Measurements from ENCODE around the gene CEP68.
"Not testable (repeated sequence)": the region's sequence is repeated elsewhere in the genome, so short reads cannot be mapped to it uniquely, and the experiment has no call there.

CEP68 gene, protein sequence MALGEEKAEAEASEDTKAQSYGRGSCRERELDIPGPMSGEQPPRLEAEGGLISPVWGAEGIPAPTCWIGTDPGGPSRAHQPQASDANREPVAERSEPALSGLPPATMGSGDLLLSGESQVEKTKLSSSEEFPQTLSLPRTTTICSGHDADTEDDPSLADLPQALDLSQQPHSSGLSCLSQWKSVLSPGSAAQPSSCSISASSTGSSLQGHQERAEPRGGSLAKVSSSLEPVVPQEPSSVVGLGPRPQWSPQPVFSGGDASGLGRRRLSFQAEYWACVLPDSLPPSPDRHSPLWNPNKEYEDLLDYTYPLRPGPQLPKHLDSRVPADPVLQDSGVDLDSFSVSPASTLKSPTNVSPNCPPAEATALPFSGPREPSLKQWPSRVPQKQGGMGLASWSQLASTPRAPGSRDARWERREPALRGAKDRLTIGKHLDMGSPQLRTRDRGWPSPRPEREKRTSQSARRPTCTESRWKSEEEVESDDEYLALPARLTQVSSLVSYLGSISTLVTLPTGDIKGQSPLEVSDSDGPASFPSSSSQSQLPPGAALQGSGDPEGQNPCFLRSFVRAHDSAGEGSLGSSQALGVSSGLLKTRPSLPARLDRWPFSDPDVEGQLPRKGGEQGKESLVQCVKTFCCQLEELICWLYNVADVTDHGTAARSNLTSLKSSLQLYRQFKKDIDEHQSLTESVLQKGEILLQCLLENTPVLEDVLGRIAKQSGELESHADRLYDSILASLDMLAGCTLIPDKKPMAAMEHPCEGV
- 35.2 to 56.1 (median 55.7) reads per million in 3 donors for total RNA-seq

DNA sequence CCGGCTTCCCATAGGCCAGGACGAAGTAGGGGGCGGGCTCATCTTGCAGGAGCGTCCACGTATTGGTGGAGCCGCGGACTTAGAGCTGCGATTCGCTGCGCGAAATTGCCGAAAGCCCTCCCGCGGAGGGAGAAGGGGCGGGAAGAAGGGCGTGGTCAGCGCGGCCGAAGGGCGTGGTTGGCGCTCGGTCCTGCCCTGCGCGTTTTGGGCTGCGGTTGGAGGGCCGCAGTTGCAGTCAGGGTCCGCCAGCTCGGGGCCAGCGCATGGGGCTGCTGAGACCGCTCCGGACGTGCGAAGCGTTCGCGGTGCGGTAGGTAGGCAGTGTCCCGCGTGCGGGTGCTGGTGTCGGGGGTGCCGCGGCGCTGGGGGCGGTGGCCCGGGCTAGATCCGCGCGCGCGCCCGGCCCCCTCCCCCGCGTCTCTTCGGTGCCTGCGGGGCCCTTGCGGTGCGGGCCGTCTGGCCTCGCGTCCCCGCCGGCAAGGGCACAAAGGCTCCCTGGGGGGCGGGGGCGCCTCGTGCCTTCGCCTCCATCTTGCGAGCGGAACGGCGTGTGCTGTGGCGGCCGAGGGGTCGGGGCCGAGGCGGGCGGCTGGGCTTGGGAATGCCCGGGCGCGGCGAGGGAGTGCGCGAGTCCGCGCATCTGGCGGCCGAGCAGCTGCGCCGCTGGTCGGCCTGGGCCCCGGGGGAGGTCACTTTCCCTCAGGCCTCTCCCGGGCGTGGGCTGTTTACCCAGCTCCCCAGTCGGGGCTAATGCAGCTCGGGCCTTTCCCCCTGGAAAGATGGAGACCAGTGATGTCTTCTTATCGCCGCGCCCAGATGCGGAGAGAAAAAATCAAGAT is at the start of gene CEP68:
CEP68 (plus strand) TSS at position 202 of the 839 bp plus-strand sequence. CDS start 13,029 bp downstream, outside the sequence.
- Histone ChIP-seq H3K27ac (ENCODE audit: insufficient read depth, low read length, poor library complexity, severe bottlenecking) (peak within 1 kb of the TSS; percentile 70), H3K27me3 (replicated peaks; ENCODE audit: control insufficient read depth, insufficient read depth, low read length, poor library complexity, severe bottlenecking) (no peaks in the 10 kb centered on the region), H3K4me1 (ENCODE audit: control insufficient read depth, insufficient read depth, low read length, poor library complexity, severe bottlenecking) (peaks cover 15% of the 10 kb centered on the region)

DNA sequence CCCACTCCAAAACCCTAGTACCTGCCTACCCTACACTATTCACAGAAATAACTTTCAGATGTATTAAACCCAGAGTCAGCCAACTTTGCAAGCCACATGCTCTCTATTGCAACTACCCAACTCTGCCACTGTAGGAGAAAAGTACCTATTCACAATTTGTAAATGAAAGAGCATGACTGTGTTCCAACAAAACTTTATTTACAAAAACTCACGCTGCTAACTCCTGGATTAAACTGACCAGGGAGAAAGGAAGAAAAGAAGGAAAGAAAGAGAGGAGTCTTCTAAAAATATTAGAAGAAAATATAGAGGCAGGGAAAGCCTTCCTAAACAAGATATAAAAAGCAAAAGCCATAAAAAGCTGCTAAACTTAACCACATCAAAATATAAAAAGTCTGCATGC is 42.4 kb upstream of the CEP68 start:
- no peak for DNase-seq
- Histone ChIP-seq H3K9me3 (ENCODE audit: control insufficient read depth, low read length) (no peaks in the 10 kb centered on the region), H3K27ac (ENCODE audit: insufficient read depth, low read length, poor library complexity, severe bottlenecking) (no peak overlapping the region), H3K4me3 (ENCODE audit: insufficient read depth, low read depth, low read length, poor library complexity, severe bottlenecking) (no peak overlapping the region), H3K27me3 (replicated peaks; ENCODE audit: control insufficient read depth, insufficient read depth, low read length, poor library complexity, severe bottlenecking) (no peaks in the 10 kb centered on the region), H3K4me1 (ENCODE audit: control insufficient read depth, insufficient read depth, low read length, poor library complexity, severe bottlenecking) (no peaks in the 10 kb centered on the region), H3K36me3 (ENCODE audit: control insufficient read depth, insufficient read depth, low read length) (no peaks in the 10 kb centered on the region)

More for the DNA sequence above, at the start of gene CEP68:
- no peaks in the 10 kb centered on the region for H3K36me3 ChIP-seq (ENCODE audit: control insufficient read depth, insufficient read depth, low read length)
- no peaks in the 10 kb centered on the region for H3K9me3 ChIP-seq (ENCODE audit: control insufficient read depth, low read length)
- peak; percentile 91 to 95 (median 94) for DNase-seq
- peak within 1 kb of the TSS; percentile 77 for H3K4me3 ChIP-seq (ENCODE audit: insufficient read depth, low read depth, low read length, poor library complexity, severe bottlenecking)

DNA sequence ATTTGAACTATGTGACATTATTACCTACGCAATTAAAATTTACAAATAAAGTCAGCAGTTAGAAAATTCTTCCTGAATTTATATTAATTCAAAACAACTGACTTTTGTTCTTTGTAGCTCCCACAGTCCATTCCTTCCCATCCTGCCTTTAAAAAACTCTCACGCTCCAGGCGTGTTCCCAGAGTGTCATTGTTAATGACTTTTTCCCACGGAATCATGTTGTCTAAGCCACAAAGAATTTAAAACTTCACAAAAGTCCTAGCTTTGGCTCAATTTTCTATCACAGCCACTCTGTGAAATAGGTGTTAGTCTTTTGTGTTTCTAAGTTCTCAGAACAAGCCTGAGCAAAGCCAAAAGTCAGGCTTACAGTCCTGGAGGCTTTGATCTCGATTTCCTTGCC is 40.5 kb upstream of the CEP68 start:
- no peaks in the 10 kb centered on the region for H3K27me3 ChIP-seq (replicated peaks; ENCODE audit: control insufficient read depth, insufficient read depth, low read length, poor library complexity, severe bottlenecking)
- no peak for DNase-seq
- no peak overlapping the region for H3K4me3 ChIP-seq (ENCODE audit: insufficient read depth, low read depth, low read length, poor library complexity, severe bottlenecking)
- no peaks in the 10 kb centered on the region for H3K9me3 ChIP-seq (ENCODE audit: control insufficient read depth, low read length)
- H3K36me3 ChIP-seq (ENCODE audit: control insufficient read depth, insufficient read depth, low read length) = peaks cover 1% of the 10 kb centered on the region
- no peak overlapping the region for H3K27ac ChIP-seq (ENCODE audit: insufficient read depth, low read length, poor library complexity, severe bottlenecking)
- no peaks in the 10 kb centered on the region for H3K4me1 ChIP-seq (ENCODE audit: control insufficient read depth, insufficient read depth, low read length, poor library complexity, severe bottlenecking)

DNA sequence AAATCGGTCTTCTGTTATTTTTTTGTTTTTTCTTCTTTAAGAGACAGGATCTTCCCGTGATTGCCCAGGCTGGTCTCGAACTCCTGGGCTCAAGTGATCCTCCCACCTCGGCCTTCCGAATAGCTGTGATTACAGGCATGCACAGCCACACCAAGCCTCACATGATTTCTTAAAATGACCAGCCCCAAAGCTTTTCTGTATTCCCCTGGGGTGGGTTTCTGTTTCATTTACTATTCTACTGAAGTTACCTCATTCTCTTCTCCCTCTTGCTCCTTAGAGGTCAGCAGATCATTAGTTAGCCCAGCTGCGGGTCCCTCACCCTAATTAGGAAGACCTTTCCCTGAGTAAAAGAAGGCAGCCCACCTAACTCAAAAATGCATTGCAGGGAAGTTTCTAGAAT is 39.4 kb upstream of the CEP68 start:
- peaks cover 5% of the 10 kb centered on the region for H3K36me3 ChIP-seq (ENCODE audit: control insufficient read depth, insufficient read depth, low read length)
- no peaks in the 10 kb centered on the region for H3K27me3 ChIP-seq (replicated peaks; ENCODE audit: control insufficient read depth, insufficient read depth, low read length, poor library complexity, severe bottlenecking)
- H3K9me3 ChIP-seq (ENCODE audit: control insufficient read depth, low read length) = no peaks in the 10 kb centered on the region
- H3K27ac ChIP-seq (ENCODE audit: insufficient read depth, low read length, poor library complexity, severe bottlenecking) = no peak overlapping the region
- no peak overlapping the region for H3K4me3 ChIP-seq (ENCODE audit: insufficient read depth, low read depth, low read length, poor library complexity, severe bottlenecking)
- no peaks in the 10 kb centered on the region for H3K4me1 ChIP-seq (ENCODE audit: control insufficient read depth, insufficient read depth, low read length, poor library complexity, severe bottlenecking)
- no peak for DNase-seq

DNA sequence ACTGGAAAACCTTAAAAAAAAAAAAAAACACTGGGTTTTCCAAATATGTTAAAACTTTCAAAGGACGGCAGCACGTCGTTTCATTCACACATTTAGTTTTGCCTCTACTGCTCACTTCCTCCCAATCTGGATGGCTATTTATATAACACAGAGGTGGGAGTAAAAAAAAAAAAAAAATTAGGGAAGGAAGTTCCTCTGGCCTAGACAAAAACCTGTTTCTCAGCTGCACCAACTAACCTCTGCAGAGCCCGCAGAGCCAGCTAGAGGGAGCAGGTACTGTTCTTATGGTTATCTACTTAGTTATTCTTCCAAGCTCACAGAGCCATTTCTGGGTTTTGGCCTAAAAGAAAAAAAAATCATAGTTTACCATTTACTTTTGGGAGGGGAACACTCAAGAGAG is 38.9 kb upstream of the CEP68 start:
- H3K27ac ChIP-seq (ENCODE audit: insufficient read depth, low read length, poor library complexity, severe bottlenecking) = no peak overlapping the region
- H3K4me3 ChIP-seq (ENCODE audit: insufficient read depth, low read depth, low read length, poor library complexity, severe bottlenecking) = no peak overlapping the region
- no peaks in the 10 kb centered on the region for H3K4me1 ChIP-seq (ENCODE audit: control insufficient read depth, insufficient read depth, low read length, poor library complexity, severe bottlenecking)
- no peak for DNase-seq
- peaks cover 5% of the 10 kb centered on the region for H3K36me3 ChIP-seq (ENCODE audit: control insufficient read depth, insufficient read depth, low read length)
- no peaks in the 10 kb centered on the region for H3K27me3 ChIP-seq (replicated peaks; ENCODE audit: control insufficient read depth, insufficient read depth, low read length, poor library complexity, severe bottlenecking)
- H3K9me3 ChIP-seq (ENCODE audit: control insufficient read depth, low read length) = no peaks in the 10 kb centered on the region

DNA sequence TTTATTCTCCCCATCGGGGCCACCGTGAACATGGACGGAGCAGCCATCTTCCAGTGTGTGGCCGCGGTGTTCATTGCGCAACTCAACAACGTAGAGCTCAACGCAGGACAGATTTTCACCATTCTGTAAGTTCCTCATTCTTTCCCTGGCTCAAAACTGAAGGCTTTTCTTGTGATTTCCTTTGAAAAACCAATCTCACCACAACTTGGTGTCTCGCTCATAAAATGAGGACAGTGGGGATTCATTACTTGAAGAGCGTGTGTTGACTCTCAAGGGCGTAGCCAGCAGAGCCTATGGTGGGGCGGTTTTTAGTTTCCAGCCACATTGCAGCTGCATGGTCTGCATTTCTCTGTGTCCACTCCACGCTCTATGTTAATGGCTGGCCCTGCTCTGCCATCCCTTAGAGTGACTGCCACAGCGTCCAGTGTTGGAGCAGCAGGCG is 38.1 kb upstream of the CEP68 start:
- no peaks in the 10 kb centered on the region for H3K4me1 ChIP-seq (ENCODE audit: control insufficient read depth, insufficient read depth, low read length, poor library complexity, severe bottlenecking)
- H3K9me3 ChIP-seq (ENCODE audit: control insufficient read depth, low read length) = no peaks in the 10 kb centered on the region
- no peak overlapping the region for H3K4me3 ChIP-seq (ENCODE audit: insufficient read depth, low read depth, low read length, poor library complexity, severe bottlenecking)
- no peaks in the 10 kb centered on the region for H3K27me3 ChIP-seq (replicated peaks; ENCODE audit: control insufficient read depth, insufficient read depth, low read length, poor library complexity, severe bottlenecking)
- H3K27ac ChIP-seq (ENCODE audit: insufficient read depth, low read length, poor library complexity, severe bottlenecking) = no peak overlapping the region
- DNase-seq = no peak
- peaks cover 5% of the 10 kb centered on the region for H3K36me3 ChIP-seq (ENCODE audit: control insufficient read depth, insufficient read depth, low read length)

DNA sequence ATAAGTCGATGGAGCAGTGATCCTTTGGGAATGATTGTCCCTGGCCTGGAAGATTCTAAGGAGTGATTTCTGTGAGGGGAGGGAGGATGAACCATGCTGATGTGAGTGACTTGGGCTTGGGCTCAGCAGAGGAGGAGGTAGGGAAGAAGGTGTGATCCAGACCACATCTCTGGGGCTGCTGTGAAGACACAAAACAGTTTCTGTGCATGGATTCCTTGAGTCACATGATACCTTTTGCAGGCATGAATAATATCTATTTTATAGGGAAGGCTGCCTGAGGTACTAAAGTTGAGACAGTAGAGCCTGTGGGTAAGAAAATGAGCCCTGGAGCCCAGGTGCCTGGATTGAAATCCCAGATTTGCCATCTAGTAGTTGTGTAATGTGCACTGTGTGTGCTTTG is 37.2 kb upstream of the CEP68 start:
- Histone ChIP-seq H3K4me1 (ENCODE audit: control insufficient read depth, insufficient read depth, low read length, poor library complexity, severe bottlenecking) (no peaks in the 10 kb centered on the region), H3K4me3 (ENCODE audit: insufficient read depth, low read depth, low read length, poor library complexity, severe bottlenecking) (no peak overlapping the region), H3K27ac (ENCODE audit: insufficient read depth, low read length, poor library complexity, severe bottlenecking) (no peak overlapping the region), H3K27me3 (replicated peaks; ENCODE audit: control insufficient read depth, insufficient read depth, low read length, poor library complexity, severe bottlenecking) (no peaks in the 10 kb centered on the region), H3K9me3 (ENCODE audit: control insufficient read depth, low read length) (no peaks in the 10 kb centered on the region), H3K36me3 (ENCODE audit: control insufficient read depth, insufficient read depth, low read length) (peaks cover 5% of the 10 kb centered on the region)
- DNase-seq = no peak

DNA sequence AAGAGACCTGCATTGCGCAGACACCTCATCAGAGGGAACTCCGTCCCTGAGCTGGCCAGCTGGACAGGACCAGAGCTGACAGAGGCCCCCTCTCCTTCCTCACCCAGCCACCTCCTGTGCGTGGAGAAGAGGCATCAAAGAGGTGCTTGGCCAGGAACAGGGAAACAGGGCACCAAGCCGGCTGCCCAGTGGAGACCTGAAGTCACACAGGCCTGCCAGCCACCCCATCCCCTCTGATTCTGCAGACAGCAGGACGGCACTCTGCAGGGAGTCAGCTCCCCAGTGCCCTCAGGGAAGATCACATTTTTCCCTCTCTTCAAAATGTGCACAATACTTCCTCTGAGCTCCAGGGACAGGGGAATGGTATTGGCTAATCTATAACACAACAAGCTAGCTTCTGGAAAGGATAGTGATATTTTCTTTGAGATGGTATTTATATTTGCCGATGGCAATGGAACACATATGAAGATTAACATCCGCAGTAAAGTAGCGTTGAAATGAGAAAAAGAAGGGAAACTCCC is 36.5 kb upstream of the CEP68 start:
- Histone ChIP-seq H3K36me3 (ENCODE audit: control insufficient read depth, insufficient read depth, low read length) (peaks cover 5% of the 10 kb centered on the region), H3K9me3 (ENCODE audit: control insufficient read depth, low read length) (no peaks in the 10 kb centered on the region), H3K27me3 (replicated peaks; ENCODE audit: control insufficient read depth, insufficient read depth, low read length, poor library complexity, severe bottlenecking) (no peaks in the 10 kb centered on the region), H3K27ac (ENCODE audit: insufficient read depth, low read length, poor library complexity, severe bottlenecking) (no peak overlapping the region), H3K4me3 (ENCODE audit: insufficient read depth, low read depth, low read length, poor library complexity, severe bottlenecking) (no peak overlapping the region), H3K4me1 (ENCODE audit: control insufficient read depth, insufficient read depth, low read length, poor library complexity, severe bottlenecking) (no peaks in the 10 kb centered on the region)
- no peak for DNase-seq

DNA sequence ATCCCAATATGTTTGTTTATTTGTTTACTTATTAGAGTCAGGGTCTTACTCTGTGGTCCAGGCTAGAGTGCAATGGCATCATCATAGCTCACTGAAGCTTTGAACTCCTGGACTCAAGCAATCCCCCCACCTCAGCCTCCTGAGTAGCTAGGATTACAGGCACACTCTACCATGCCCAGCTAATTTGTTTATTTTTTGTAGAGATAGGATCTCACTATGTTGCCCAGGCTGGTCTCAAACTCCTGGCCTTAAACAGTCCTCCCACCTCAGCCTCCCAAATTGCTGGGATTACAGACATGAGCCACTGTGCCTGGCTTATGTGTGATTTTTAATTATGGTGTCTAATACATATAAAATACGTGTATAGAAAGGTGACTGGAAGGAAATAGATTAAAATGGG is 36.0 kb upstream of the CEP68 start:
- H3K36me3 ChIP-seq (ENCODE audit: control insufficient read depth, insufficient read depth, low read length); H3K9me3 ChIP-seq (ENCODE audit: control insufficient read depth, low read length); H3K4me1 ChIP-seq (ENCODE audit: control insufficient read depth, insufficient read depth, low read length, poor library complexity, severe bottlenecking); H3K4me3 ChIP-seq (ENCODE audit: insufficient read depth, low read depth, low read length, poor library complexity, severe bottlenecking); H3K27ac ChIP-seq (ENCODE audit: insufficient read depth, low read length, poor library complexity, severe bottlenecking); H3K27me3 ChIP-seq (replicated peaks; ENCODE audit: control insufficient read depth, insufficient read depth, low read length, poor library complexity, severe bottlenecking); DNase-seq: not testable (repeated sequence)

All from effector memory CD4-positive, alpha-beta T cell (primary cell).